ENCODE measurements around the gene CEP350. TPM values are rescaled to one million over a fixed set of nuclear protein-coding genes. Genes with fewer than 3 reads are reported as not detected.

Gene CEP350
- total and polyA plus RNA-seq, 2 of the 13 experiments (the other 11 are each of a cell fraction or from before 2014, with no cell fraction given): 7.6 to 35.9 TPM

DNA sequence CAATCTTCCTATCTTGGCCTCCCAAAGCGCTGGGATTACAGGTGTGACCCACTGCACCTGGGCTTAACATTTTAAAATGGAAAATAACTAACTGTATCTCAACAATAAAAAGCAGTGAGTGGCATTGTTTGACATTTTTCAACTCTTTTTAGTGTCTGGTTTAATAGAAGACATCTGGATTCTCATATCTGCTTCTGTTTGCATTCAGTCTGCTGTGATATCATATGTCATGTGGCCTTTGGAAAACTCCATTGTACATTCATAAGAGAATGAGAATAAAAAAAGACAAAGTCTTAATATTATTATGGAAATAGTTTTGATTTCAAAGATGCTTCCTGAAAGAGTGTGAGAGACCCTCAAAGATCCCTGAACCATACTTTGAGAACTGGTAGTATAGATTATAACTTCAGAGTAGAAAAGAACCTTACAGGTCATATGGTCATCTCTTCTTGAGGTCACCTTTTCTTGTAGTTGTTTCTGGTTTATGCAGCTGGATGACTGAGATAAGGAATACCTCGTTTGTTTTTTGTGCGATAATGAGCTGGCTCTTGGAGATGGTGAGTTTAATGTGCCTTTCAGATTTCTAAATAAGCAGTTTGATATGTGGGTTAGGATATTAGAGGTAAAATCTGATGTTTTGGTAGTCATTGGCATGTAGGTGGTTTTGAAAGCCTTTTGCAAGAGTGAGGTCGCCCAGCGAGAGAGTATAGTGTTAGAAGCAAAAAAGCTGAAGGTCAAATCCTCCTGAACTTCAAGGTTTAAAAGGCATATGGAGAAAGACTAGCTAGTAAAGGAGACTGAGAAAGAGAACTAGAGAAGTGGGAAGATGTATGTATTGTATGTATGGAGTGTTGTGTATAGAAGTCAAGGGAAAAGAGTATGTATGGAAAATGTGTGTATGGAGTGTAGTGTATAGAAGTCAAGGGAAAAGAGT is 17.2 kb downstream of the CEP350 start:
- 95% methylated on average over 5 of the region's 5 CpGs for WGBS (ENCODE audit: low lambda C conversion rate)
- BruUV-seq (replicated peaks): no TSS peak
- H3K4me1 ChIP-seq (ENCODE audit: insufficient read depth, low read length): peaks cover 12% of the 10 kb centered on the region
- ChIA-PET CTCF (ENCODE audit: low intra/inter-chr PET ratio, low total read pairs) (no interaction called here), POLR2A (no interaction called here)
- no peak for ATAC-seq
- no peak overlapping the region for H3K9ac ChIP-seq (ENCODE audit: insufficient read depth, low read depth, low read length)
- no peaks in the 10 kb centered on the region for H3K27me3 ChIP-seq (ENCODE audit: control insufficient read depth in 1 of 2, insufficient read depth in 2 of 2, low read length in 2 of 2)
- no peaks in the 10 kb centered on the region for H4K20me1 ChIP-seq (ENCODE audit: insufficient read depth, low read length)
- H3K79me2 ChIP-seq (ENCODE audit: insufficient read depth, low read length): peaks cover 60% of the 10 kb centered on the region
- no peak for FAIRE-seq
- no peak overlapping the region for H3K4me2 ChIP-seq (ENCODE audit: low read depth, low read length)
- no peak for DNase-seq (ENCODE audit: low spot score)
- intact Hi-C loops (cut with micrococcal nuclease; ENCODE audit: unreplicated experiment) (no loop called here), in situ Hi-C loops (cut with HindIII; ENCODE audit: extremely low pct_ligation_motif_present, low pct_unique_long_range_greater_than_20kb) (no loop called here)
- H2AFZ ChIP-seq (ENCODE audit: low read length): no peak overlapping the region
- H3K36me3 ChIP-seq (replicated peaks in 1 of 2; ENCODE audit: control insufficient read depth in 1 of 2, insufficient read depth in 2 of 2, low read length in 2 of 2): peaks cover 0 to 12% of the 10 kb centered on the region in 2 experiments; a peak in 2 of 5 replicates
- TF ChIP-seq, protein P1, sequence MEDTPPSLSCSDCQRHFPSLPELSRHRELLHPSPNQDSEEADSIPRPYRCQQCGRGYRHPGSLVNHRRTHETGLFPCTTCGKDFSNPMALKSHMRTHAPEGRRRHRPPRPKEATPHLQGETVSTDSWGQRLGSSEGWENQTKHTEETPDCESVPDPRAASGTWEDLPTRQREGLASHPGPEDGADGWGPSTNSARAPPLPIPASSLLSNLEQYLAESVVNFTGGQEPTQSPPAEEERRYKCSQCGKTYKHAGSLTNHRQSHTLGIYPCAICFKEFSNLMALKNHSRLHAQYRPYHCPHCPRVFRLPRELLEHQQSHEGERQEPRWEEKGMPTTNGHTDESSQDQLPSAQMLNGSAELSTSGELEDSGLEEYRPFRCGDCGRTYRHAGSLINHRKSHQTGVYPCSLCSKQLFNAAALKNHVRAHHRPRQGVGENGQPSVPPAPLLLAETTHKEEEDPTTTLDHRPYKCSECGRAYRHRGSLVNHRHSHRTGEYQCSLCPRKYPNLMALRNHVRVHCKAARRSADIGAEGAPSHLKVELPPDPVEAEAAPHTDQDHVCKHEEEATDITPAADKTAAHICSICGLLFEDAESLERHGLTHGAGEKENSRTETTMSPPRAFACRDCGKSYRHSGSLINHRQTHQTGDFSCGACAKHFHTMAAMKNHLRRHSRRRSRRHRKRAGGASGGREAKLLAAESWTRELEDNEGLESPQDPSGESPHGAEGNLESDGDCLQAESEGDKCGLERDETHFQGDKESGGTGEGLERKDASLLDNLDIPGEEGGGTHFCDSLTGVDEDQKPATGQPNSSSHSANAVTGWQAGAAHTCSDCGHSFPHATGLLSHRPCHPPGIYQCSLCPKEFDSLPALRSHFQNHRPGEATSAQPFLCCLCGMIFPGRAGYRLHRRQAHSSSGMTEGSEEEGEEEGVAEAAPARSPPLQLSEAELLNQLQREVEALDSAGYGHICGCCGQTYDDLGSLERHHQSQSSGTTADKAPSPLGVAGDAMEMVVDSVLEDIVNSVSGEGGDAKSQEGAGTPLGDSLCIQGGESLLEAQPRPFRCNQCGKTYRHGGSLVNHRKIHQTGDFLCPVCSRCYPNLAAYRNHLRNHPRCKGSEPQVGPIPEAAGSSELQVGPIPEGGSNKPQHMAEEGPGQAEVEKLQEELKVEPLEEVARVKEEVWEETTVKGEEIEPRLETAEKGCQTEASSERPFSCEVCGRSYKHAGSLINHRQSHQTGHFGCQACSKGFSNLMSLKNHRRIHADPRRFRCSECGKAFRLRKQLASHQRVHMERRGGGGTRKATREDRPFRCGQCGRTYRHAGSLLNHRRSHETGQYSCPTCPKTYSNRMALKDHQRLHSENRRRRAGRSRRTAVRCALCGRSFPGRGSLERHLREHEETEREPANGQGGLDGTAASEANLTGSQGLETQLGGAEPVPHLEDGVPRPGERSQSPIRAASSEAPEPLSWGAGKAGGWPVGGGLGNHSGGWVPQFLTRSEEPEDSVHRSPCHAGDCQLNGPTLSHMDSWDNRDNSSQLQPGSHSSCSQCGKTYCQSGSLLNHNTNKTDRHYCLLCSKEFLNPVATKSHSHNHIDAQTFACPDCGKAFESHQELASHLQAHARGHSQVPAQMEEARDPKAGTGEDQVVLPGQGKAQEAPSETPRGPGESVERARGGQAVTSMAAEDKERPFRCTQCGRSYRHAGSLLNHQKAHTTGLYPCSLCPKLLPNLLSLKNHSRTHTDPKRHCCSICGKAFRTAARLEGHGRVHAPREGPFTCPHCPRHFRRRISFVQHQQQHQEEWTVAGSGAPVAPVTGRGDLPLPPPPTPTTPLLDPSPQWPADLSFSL (CRISPR knock-in tag; IDR thresholded peaks at IDR 0.05): no peak
- TF ChIP-seq ZNF33A (CRISPR knock-in tag; IDR thresholded peaks at IDR 0.05; ENCODE audit: borderline replicate concordance): no peak
- TF ChIP-seq ZFP90 (CRISPR knock-in tag; IDR thresholded peaks at IDR 0.05; ENCODE audit: borderline replicate concordance): no peak
- TF ChIP-seq ZBTB1 (CRISPR knock-in tag; IDR thresholded peaks at IDR 0.05; ENCODE audit: borderline replicate concordance): no peak
- TF ChIP-seq PHB2 (IDR thresholded peaks at IDR 0.05; ENCODE audit: partially characterized antibody): no peak
- H3K9me3 ChIP-seq (ENCODE audit: low read length): peaks cover 4% of the 10 kb centered on the region; the same call in 1 of the 2 replicates
- H3K27ac ChIP-seq (ENCODE audit: extremely low read length, insufficient read depth, low read length): no peak overlapping the region
- no peak overlapping the region for H3K4me3 ChIP-seq (replicated peaks in 1 of 3; ENCODE audit: insufficient read depth in 1 of 3, low read depth in 2 of 3, low read length in 3 of 3)
